GM23338 (cell line): ENCODE data around the gene MAP2K6. TPM values are rescaled to one million over a fixed set of nuclear protein-coding genes. Genes with fewer than 3 reads are reported as not detected.

Experiments
- ATAC-seq: fragments of 200-7000 bp; cut with Tn5 transposase; 3 replicates; pipeline ENCODE4 v1.9.1; 2020
- DNase-seq: peaks from one replicate; pipeline ENCODE4 v3.0.0-alpha.2; 2015; ENCODE audit warnings: low spot score
- H2AFZ ChIP-seq: fragments of 200-600 bp; sonication (generic); 2 replicates; pipeline ENCODE4 v1.8.0; 2016; ENCODE audit warnings: antibody characterized with exemption, mild to moderate bottlenecking, moderate library complexity
- H3F3A ChIP-seq: fragments of 200-600 bp; sonication (generic); replicated peaks from 2 replicates; pipeline ENCODE4 v1.8.0; 2017; ENCODE audit warnings: antibody characterized with exemption, mixed run types, low read depth
- H3K27ac ChIP-seq: fragments of 200-600 bp; sonication (generic); 2 replicates; pipeline ENCODE4 v1.6.1; 2016; ENCODE audit warnings: low read depth
- H3K27me3 ChIP-seq: fragments of 200-600 bp; sonication (generic); 2 replicates; pipeline ENCODE4 v1.8.0; 2016; ENCODE audit warnings: mild to moderate bottlenecking, mixed run types, moderate library complexity; ENCODE audit not compliant: insufficient read depth
- H3K36me3 ChIP-seq: fragments of 200-600 bp; sonication (generic); 2 replicates; pipeline ENCODE4 v1.8.0; 2016; ENCODE audit warnings: mild to moderate bottlenecking; ENCODE audit not compliant: insufficient read depth
- H3K4me1 ChIP-seq: fragments of 200-600 bp; sonication (generic); 2 replicates; pipeline ENCODE4 v1.8.0; 2016; ENCODE audit warnings: mild to moderate bottlenecking, moderate library complexity; ENCODE audit not compliant: insufficient read depth
- H3K4me2 ChIP-seq: fragments of 200-600 bp; sonication (generic); 2 replicates; pipeline ENCODE4 v1.7.1; 2017; ENCODE audit warnings: mixed run types
- H3K4me3 ChIP-seq: fragments of 200-600 bp; sonication (generic); 2 replicates; pipeline ENCODE4 v1.6.1; 2016; ENCODE audit warnings: mixed run types
- H3K79me2 ChIP-seq: fragments of 200-600 bp; sonication (generic); replicated peaks from 2 replicates; pipeline ENCODE4 v1.8.0; 2017; ENCODE audit warnings: mild to moderate bottlenecking; ENCODE audit not compliant: insufficient read depth
- H3K9me2 ChIP-seq: fragments of 200-600 bp; sonication (generic); 2 replicates; pipeline ENCODE4 v1.8.0; 2017; ENCODE audit not compliant: insufficient read depth
- H4K20me1 ChIP-seq: fragments of 200-600 bp; sonication (generic); replicated peaks from 2 replicates; pipeline ENCODE4 v1.8.0; 2017; ENCODE audit warnings: mild to moderate bottlenecking; ENCODE audit not compliant: insufficient read depth
- H3K27ac Mint-ChIP-seq: 2 replicates; pipeline ENCODE4 v1.8.0; 2020; ENCODE audit warnings: inconsistent platforms, mild to moderate bottlenecking, moderate library complexity, mixed read lengths
- H3K27me3 Mint-ChIP-seq: 3 replicates; pipeline ENCODE4 v1.8.0; 2022; ENCODE audit warnings: low read depth, mild to moderate bottlenecking, moderate library complexity, mixed read lengths, inconsistent platforms; ENCODE audit not compliant: insufficient read depth, poor library complexity
- H3K36me3 Mint-ChIP-seq: 3 replicates; pipeline ENCODE4 v1.8.0; 2021; ENCODE audit warnings: low read depth, mild to moderate bottlenecking, inconsistent platforms, moderate library complexity, mixed read lengths
- H3K4me1 Mint-ChIP-seq: 3 replicates; pipeline ENCODE4 v1.8.0; 2020; ENCODE audit warnings: mild to moderate bottlenecking, inconsistent platforms, mixed read lengths
- H3K4me3 Mint-ChIP-seq: 3 replicates; pipeline ENCODE4 v1.8.0; 2021; ENCODE audit warnings: moderate library complexity, mild to moderate bottlenecking, inconsistent platforms, mixed read lengths
- H3K9me3 Mint-ChIP-seq: 3 replicates; pipeline ENCODE4 v1.8.0; 2020; ENCODE audit warnings: moderate library complexity, mild to moderate bottlenecking, inconsistent platforms, mixed read lengths
- CREB1 ChIP-seq: fragments of 250-450 bp; sonication (Bioruptor Pico); IDR thresholded peaks from 2 replicates; pipeline ENCODE4 v1.5.0; 2020; ENCODE audit warnings: low read depth, mild to moderate bottlenecking, moderate library complexity
- EZH2 ChIP-seq: fragments of 200-600 bp; sonication (generic); IDR thresholded peaks from one replicate; pipeline ENCODE4 v1.8.0; 2017; ENCODE audit warnings: antibody characterized with exemption, mild to moderate bottlenecking, low read depth; ENCODE audit not compliant: unreplicated experiment
- EZH2phosphoT487 ChIP-seq: fragments of 200-600 bp; sonication (generic); IDR thresholded peaks from one replicate; pipeline ENCODE4 v1.8.1; 2018; ENCODE audit warnings: antibody characterized with exemption; ENCODE audit not compliant: unreplicated experiment
- JUNB ChIP-seq: IDR thresholded peaks from one replicate; pipeline ENCODE4 v1.6.1; 2016; ENCODE audit warnings: antibody characterized with exemption; ENCODE audit not compliant: unreplicated experiment
- NANOG ChIP-seq: IDR thresholded peaks from 2 replicates; pipeline ENCODE4 v1.6.1; 2016; ENCODE audit warnings: antibody characterized with exemption, borderline replicate concordance
- POLR2AphosphoS5 ChIP-seq: IDR thresholded peaks from 2 replicates; pipeline ENCODE4 v1.6.1; 2016; ENCODE audit warnings: antibody characterized with exemption, low read depth
- STAT1 ChIP-seq: IDR thresholded peaks from one replicate; pipeline ENCODE4 v1.6.1; 2016; ENCODE audit warnings: antibody characterized with exemption; ENCODE audit not compliant: unreplicated experiment
- ZNF114 ChIP-seq: fragments of 250-450 bp; sonication (Bioruptor Pico); IDR thresholded peaks from 2 replicates; pipeline ENCODE4 v1.5.0; 2020; ENCODE audit warnings: mild to moderate bottlenecking, moderate library complexity
- ZNF331 ChIP-seq: fragments of 250-450 bp; sonication (Bioruptor Pico); IDR thresholded peaks from 2 replicates; pipeline ENCODE4 v1.5.0; 2020; ENCODE audit warnings: low read depth, mild to moderate bottlenecking, moderate library complexity
- polyA plus RNA-seq: library from polyadenylated mRNA; unstranded; fragments of >200 nt; fragmentation: Nextera tagmentation; extraction: Ambion mirVana; gene quantifications from 2 replicates; pipeline ENCODE4 v1.2.1, GENCODE V29; 2016
- total RNA-seq: library from RNA; depleted of rRNA; stranded (reverse); fragments of >200 nt; shearing (Covaris generic); gene quantifications from 2 replicates; pipeline ENCODE4 v1.2.3, GENCODE V29; 2014
- TF ChIP-seq, protein P1 (sequence below): IDR thresholded peaks from one replicate; pipeline ENCODE4 v1.6.1; 2018; ENCODE audit warnings: antibody characterized with exemption; ENCODE audit not compliant: unreplicated experiment
- TF ChIP-seq, protein P2 (sequence below): fragments of 250-450 bp; sonication (Bioruptor Pico); IDR thresholded peaks from 2 replicates; pipeline ENCODE4 v1.5.0; 2020; ENCODE audit warnings: mild to moderate bottlenecking, moderate library complexity
- TF ChIP-seq, protein P3 (sequence below), 2 experiments: fragments of 200-600 bp in 1 of 2; sonication (generic) in 1 of 2; conservative IDR thresholded peaks; 2 replicates each; pipeline versions ENCODE4 v1.5.1 to v1.6.1; 2016 to 2017; ENCODE audit warnings: antibody characterized with exemption in 2 of 2, low read depth in 2 of 2, mild to moderate bottlenecking in 2 of 2, moderate library complexity in 1 of 2
- TF ChIP-seq, protein P4 (sequence below): IDR thresholded peaks from 2 replicates; pipeline ENCODE4 v1.6.1; 2016; ENCODE audit warnings: antibody characterized with exemption

MAP2K6 gene
- total and polyA plus RNA-seq, 2 experiments from 2014 or later = 26.3 to 31.1 TPM

DNA sequence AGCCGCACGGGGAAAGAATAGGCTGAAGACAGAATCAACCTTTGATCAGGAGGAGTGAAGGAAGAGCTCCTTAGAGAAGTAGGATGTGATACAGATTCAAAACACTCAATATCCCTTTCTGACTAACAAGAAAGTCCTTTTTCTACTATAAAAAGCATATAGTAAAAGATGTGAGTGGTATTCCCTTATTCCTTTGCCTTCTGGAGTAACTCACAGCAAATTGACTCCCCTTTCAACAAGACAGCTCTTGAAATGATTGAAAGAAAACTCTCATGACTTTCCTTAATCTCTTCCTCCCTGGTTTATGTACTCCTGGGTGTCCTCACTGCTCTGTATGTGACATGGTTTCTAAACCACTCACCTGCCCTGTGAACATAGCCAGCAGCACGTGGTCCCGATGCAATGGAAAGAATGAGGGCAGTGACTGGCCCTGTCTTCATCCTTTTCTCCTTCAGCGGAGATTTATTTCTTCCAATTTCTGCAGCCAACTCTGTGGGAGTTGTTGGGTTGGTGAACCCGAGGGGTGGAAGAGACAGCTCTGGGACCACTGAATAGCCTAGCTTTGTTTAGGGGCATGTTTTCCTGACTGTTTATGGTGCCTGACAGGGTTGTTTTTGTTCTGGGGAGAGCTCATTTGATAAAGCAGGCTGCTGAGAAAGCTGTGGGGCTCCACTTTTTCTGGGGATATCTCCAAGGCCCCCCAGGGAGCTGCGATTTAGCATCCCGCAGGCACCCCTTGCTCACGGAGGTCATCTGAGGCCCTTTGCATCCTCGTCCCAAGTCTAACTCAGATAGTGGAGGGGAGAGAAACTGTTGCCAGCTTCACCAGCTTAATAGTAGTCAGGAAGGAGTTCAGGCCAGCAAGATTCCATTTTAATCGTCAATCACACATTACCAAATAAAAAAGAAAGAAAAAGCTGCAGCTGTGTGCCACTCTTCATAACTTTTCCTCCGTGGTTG, 46.7 kb downstream of the MAP2K6 start:
- peak; percentile 86 for ATAC-seq
- peak overlapping the region; percentile 81 for H3K27ac ChIP-seq
- Mint-ChIP-seq H3K4me3 (no peak overlapping the region), H3K27me3 (peaks cover 7% of the 10 kb centered on the region), H3K36me3 (peaks cover 14% of the 10 kb centered on the region; the same call in 1 of the 3 replicates), H3K27ac (peak overlapping the region; percentile 48), H3K9me3 (no peaks in the 10 kb centered on the region), H3K4me1 (peaks cover 45% of the 10 kb centered on the region)
- TF ChIP-seq ZNF114 (CRISPR knock-in tag) (no peak), CREB1 (CRISPR knock-in tag) (no peak), EZH2phosphoT487 (no peak), JUNB (no peak), POLR2AphosphoS5 (no peak), EZH2 (no peak), NANOG (no peak), ZNF331 (no peak), STAT1 (no peak)
- TF ChIP-seq, protein P1, sequence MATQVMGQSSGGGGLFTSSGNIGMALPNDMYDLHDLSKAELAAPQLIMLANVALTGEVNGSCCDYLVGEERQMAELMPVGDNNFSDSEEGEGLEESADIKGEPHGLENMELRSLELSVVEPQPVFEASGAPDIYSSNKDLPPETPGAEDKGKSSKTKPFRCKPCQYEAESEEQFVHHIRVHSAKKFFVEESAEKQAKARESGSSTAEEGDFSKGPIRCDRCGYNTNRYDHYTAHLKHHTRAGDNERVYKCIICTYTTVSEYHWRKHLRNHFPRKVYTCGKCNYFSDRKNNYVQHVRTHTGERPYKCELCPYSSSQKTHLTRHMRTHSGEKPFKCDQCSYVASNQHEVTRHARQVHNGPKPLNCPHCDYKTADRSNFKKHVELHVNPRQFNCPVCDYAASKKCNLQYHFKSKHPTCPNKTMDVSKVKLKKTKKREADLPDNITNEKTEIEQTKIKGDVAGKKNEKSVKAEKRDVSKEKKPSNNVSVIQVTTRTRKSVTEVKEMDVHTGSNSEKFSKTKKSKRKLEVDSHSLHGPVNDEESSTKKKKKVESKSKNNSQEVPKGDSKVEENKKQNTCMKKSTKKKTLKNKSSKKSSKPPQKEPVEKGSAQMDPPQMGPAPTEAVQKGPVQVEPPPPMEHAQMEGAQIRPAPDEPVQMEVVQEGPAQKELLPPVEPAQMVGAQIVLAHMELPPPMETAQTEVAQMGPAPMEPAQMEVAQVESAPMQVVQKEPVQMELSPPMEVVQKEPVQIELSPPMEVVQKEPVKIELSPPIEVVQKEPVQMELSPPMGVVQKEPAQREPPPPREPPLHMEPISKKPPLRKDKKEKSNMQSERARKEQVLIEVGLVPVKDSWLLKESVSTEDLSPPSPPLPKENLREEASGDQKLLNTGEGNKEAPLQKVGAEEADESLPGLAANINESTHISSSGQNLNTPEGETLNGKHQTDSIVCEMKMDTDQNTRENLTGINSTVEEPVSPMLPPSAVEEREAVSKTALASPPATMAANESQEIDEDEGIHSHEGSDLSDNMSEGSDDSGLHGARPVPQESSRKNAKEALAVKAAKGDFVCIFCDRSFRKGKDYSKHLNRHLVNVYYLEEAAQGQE = no peak
- TF ChIP-seq, protein P2, sequence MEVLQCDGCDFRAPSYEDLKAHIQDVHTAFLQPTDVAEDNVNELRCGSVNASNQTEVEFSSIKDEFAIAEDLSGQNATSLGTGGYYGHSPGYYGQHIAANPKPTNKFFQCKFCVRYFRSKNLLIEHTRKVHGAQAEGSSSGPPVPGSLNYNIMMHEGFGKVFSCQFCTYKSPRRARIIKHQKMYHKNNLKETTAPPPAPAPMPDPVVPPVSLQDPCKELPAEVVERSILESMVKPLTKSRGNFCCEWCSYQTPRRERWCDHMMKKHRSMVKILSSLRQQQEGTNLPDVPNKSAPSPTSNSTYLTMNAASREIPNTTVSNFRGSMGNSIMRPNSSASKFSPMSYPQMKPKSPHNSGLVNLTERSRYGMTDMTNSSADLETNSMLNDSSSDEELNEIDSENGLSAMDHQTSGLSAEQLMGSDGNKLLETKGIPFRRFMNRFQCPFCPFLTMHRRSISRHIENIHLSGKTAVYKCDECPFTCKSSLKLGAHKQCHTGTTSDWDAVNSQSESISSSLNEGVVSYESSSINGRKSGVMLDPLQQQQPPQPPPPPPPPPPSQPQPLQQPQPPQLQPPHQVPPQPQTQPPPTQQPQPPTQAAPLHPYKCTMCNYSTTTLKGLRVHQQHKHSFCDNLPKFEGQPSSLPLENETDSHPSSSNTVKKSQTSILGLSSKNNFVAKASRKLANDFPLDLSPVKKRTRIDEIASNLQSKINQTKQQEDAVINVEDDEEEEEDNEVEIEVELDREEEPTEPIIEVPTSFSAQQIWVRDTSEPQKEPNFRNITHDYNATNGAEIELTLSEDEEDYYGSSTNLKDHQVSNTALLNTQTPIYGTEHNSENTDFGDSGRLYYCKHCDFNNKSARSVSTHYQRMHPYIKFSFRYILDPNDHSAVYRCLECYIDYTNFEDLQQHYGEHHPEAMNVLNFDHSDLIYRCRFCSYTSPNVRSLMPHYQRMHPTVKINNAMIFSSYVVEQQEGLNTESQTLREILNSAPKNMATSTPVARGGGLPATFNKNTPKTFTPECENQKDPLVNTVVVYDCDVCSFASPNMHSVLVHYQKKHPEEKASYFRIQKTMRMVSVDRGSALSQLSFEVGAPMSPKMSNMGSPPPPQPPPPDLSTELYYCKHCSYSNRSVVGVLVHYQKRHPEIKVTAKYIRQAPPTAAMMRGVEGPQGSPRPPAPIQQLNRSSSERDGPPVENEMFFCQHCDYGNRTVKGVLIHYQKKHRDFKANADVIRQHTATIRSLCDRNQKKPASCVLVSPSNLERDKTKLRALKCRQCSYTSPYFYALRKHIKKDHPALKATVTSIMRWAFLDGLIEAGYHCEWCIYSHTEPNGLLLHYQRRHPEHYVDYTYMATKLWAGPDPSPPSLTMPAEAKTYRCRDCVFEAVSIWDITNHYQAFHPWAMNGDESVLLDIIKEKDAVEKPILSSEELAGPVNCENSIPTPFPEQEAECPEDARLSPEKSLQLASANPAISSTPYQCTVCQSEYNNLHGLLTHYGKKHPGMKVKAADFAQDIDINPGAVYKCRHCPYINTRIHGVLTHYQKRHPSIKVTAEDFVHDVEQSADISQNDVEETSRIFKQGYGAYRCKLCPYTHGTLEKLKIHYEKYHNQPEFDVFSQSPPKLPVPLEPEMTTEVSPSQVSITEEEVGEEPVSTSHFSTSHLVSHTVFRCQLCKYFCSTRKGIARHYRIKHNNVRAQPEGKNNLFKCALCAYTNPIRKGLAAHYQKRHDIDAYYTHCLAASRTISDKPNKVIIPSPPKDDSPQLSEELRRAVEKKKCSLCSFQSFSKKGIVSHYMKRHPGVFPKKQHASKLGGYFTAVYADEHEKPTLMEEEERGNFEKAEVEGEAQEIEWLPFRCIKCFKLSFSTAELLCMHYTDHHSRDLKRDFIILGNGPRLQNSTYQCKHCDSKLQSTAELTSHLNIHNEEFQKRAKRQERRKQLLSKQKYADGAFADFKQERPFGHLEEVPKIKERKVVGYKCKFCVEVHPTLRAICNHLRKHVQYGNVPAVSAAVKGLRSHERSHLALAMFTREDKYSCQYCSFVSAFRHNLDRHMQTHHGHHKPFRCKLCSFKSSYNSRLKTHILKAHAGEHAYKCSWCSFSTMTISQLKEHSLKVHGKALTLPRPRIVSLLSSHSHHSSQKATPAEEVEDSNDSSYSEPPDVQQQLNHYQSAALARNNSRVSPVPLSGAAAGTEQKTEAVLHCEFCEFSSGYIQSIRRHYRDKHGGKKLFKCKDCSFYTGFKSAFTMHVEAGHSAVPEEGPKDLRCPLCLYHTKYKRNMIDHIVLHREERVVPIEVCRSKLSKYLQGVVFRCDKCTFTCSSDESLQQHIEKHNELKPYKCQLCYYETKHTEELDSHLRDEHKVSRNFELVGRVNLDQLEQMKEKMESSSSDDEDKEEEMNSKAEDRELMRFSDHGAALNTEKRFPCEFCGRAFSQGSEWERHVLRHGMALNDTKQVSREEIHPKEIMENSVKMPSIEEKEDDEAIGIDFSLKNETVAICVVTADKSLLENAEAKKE (CRISPR knock-in tag) = no peak
- TF ChIP-seq, protein P3, sequence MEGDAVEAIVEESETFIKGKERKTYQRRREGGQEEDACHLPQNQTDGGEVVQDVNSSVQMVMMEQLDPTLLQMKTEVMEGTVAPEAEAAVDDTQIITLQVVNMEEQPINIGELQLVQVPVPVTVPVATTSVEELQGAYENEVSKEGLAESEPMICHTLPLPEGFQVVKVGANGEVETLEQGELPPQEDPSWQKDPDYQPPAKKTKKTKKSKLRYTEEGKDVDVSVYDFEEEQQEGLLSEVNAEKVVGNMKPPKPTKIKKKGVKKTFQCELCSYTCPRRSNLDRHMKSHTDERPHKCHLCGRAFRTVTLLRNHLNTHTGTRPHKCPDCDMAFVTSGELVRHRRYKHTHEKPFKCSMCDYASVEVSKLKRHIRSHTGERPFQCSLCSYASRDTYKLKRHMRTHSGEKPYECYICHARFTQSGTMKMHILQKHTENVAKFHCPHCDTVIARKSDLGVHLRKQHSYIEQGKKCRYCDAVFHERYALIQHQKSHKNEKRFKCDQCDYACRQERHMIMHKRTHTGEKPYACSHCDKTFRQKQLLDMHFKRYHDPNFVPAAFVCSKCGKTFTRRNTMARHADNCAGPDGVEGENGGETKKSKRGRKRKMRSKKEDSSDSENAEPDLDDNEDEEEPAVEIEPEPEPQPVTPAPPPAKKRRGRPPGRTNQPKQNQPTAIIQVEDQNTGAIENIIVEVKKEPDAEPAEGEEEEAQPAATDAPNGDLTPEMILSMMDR (conservative IDR thresholded peaks at IDR 0.05; ENCODE audit: low read depth in 2 of 2) = no peak
- TF ChIP-seq, protein P4, sequence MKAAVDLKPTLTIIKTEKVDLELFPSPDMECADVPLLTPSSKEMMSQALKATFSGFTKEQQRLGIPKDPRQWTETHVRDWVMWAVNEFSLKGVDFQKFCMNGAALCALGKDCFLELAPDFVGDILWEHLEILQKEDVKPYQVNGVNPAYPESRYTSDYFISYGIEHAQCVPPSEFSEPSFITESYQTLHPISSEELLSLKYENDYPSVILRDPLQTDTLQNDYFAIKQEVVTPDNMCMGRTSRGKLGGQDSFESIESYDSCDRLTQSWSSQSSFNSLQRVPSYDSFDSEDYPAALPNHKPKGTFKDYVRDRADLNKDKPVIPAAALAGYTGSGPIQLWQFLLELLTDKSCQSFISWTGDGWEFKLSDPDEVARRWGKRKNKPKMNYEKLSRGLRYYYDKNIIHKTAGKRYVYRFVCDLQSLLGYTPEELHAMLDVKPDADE = no peak
- H3K4me1 ChIP-seq = peaks cover 33% of the 10 kb centered on the region
- no peaks in the 10 kb centered on the region for H3K27me3 ChIP-seq
- H4K20me1 ChIP-seq = peaks cover 4% of the 10 kb centered on the region; the same call in 1 of the 2 replicates
- H3K4me2 ChIP-seq = peak overlapping the region; percentile 46; the same call in 1 of the 2 replicates
- no peak overlapping the region for H2AFZ ChIP-seq
- H3K4me3 ChIP-seq = no peak overlapping the region
- DNase-seq = peak; percentile 21
- H3K79me2 ChIP-seq = peaks cover 34% of the 10 kb centered on the region
- no peaks in the 10 kb centered on the region for H3K36me3 ChIP-seq
- peaks cover 8% of the 10 kb centered on the region; the same call in 1 of the 2 replicates for H3F3A ChIP-seq
- peaks cover 9% of the 10 kb centered on the region; the same call in 1 of the 2 replicates for H3K9me2 ChIP-seq
